HepG2 (cell line): ENCODE data around the gene LDAF1. TPM values are rescaled to one million over a fixed set of nuclear protein-coding genes. Genes with fewer than 3 reads are reported as not detected.
A peak's percentile ranks its signal among the peaks of the same experiment; 100 is the strongest.

Experiments
- AKAP8 ChIP-seq: sonication (generic); formaldehyde crosslinking; IDR thresholded peaks from 2 replicates; pipeline ENCODE4 v1.5.1; 2020; ENCODE audit warnings: mild to moderate bottlenecking, missing genetic modification reagents
- FOSL1 ChIP-seq: sonication (generic); formaldehyde crosslinking; IDR thresholded peaks from 2 replicates; pipeline ENCODE4 v1.9.0; 2021; ENCODE audit warnings: missing genetic modification reagents, borderline replicate concordance
- RXRB ChIP-seq: IDR thresholded peaks from 2 replicates; pipeline ENCODE4 v1.6.1; 2016; ENCODE audit warnings: borderline replicate concordance, missing genetic modification reagents, missing compliant biosample characterization
- STAT5B ChIP-seq: sonication (generic); formaldehyde crosslinking; IDR thresholded peaks from 2 replicates; pipeline ENCODE4 v1.4.0; 2020; ENCODE audit warnings: missing genetic modification reagents
- ZNF354B ChIP-seq: sonication (generic); formaldehyde crosslinking; IDR thresholded peaks from 2 replicates; pipeline ENCODE4 v1.8.0; 2022; ENCODE audit warnings: mild to moderate bottlenecking, missing genetic modification reagents
- ZNF382 ChIP-seq: sonication (generic); formaldehyde crosslinking; IDR thresholded peaks from 2 replicates; pipeline ENCODE4 v1.5.0; 2020; ENCODE audit warnings: missing genetic modification reagents, mild to moderate bottlenecking, borderline replicate concordance
- ZNF446 ChIP-seq: sonication (generic); formaldehyde crosslinking; IDR thresholded peaks from 2 replicates; pipeline ENCODE4 v1.5.0; 2020; ENCODE audit warnings: mild to moderate bottlenecking, missing genetic modification reagents
- ZNF530 ChIP-seq: sonication (generic); formaldehyde crosslinking; IDR thresholded peaks from 2 replicates; pipeline ENCODE4 v1.5.0; 2020; ENCODE audit warnings: low read depth, mild to moderate bottlenecking, missing genetic modification reagents
- ZNF546 ChIP-seq: sonication (generic); formaldehyde crosslinking; conservative IDR thresholded peaks from 2 replicates; pipeline ENCODE4 v1.8.1; 2023; ENCODE audit warnings: mild to moderate bottlenecking, missing genetic modification reagents
- ZNF672 ChIP-seq: sonication (generic); formaldehyde crosslinking; IDR thresholded peaks from 2 replicates; pipeline ENCODE4 v1.8.1; 2022; ENCODE audit warnings: missing genetic modification reagents
- ZNF749 ChIP-seq: sonication (generic); formaldehyde crosslinking; IDR thresholded peaks from 2 replicates; pipeline ENCODE4 v1.8.0; 2022; ENCODE audit warnings: mild to moderate bottlenecking, missing genetic modification reagents, moderate library complexity, borderline replicate concordance
- ZSCAN25 ChIP-seq: sonication (generic); formaldehyde crosslinking; IDR thresholded peaks from 2 replicates; pipeline ENCODE4 v1.8.0; 2022; ENCODE audit warnings: mild to moderate bottlenecking, missing genetic modification reagents
- ZSCAN9 ChIP-seq: IDR thresholded peaks from 2 replicates; pipeline ENCODE4 v1.6.1; 2016; ENCODE audit warnings: borderline replicate concordance
- polyA plus RNA-seq, 8 experiments: library from polyadenylated mRNA; depleted of rRNA in 3 of 8; stranded (reverse) in 7 of 8; unstranded in 1 of 8; fragments of >200 nt; fragmentation: Illumina TruSeq in 4 of 8; extraction: Trizol in 4 of 8; gene quantifications; 2 replicates each; pipeline versions ENCODE4 v1.2.1 to v1.2.3, GENCODE V29; 2011 to 2016; ENCODE audit warnings: low read depth in 4 of 8, missing spikeins in 1 of 8, mixed read lengths in 1 of 8; ENCODE audit not compliant: insufficient read depth in 1 of 8
- total RNA-seq, 5 experiments: library from RNA; depleted of rRNA; stranded (reverse); fragments of >200 nt; fragmentation: Illumina TruSeq; extraction: Trizol; gene quantifications; 2 replicates each; pipeline ENCODE4 v1.2.3, GENCODE V29; 2016; ENCODE audit warnings: low read depth in 1 of 5
- TF ChIP-seq, protein P1 (sequence below): sonication (generic); formaldehyde crosslinking; IDR thresholded peaks from 2 replicates; pipeline ENCODE4 v1.4.0; 2020; ENCODE audit warnings: mild to moderate bottlenecking, missing genetic modification reagents
- TF ChIP-seq, protein P2 (sequence below): sonication (generic); formaldehyde crosslinking; IDR thresholded peaks from 2 replicates; pipeline ENCODE4 v1.4.0; 2020; ENCODE audit warnings: missing genetic modification reagents
- TF ChIP-seq, protein P3 (sequence below): IDR thresholded peaks from 2 replicates; pipeline ENCODE4 v1.6.1; 2012; ENCODE audit warnings: inconsistent platforms
- TF ChIP-seq, protein P4 (sequence below): sonication (generic); formaldehyde crosslinking; IDR thresholded peaks from 2 replicates; pipeline ENCODE4 v1.4.0; 2020; ENCODE audit warnings: mild to moderate bottlenecking, missing genetic modification reagents
- TF ChIP-seq, protein P5 (sequence below): sonication (generic); formaldehyde crosslinking; IDR thresholded peaks from 2 replicates; pipeline ENCODE4 v1.9.0; 2022; ENCODE audit warnings: low read depth, missing genetic modification reagents
- TF ChIP-seq, protein P6 (sequence below): sonication (generic); formaldehyde crosslinking; IDR thresholded peaks from 2 replicates; pipeline ENCODE4 v1.5.0; 2020; ENCODE audit warnings: mild to moderate bottlenecking, missing genetic modification reagents

The LDAF1 gene
- total and polyA plus RNA-seq, 2 of the 13 experiments (the other 11 are each of a cell fraction or from before 2014, with no cell fraction given): 6.3 to 7.5 TPM

DNA sequence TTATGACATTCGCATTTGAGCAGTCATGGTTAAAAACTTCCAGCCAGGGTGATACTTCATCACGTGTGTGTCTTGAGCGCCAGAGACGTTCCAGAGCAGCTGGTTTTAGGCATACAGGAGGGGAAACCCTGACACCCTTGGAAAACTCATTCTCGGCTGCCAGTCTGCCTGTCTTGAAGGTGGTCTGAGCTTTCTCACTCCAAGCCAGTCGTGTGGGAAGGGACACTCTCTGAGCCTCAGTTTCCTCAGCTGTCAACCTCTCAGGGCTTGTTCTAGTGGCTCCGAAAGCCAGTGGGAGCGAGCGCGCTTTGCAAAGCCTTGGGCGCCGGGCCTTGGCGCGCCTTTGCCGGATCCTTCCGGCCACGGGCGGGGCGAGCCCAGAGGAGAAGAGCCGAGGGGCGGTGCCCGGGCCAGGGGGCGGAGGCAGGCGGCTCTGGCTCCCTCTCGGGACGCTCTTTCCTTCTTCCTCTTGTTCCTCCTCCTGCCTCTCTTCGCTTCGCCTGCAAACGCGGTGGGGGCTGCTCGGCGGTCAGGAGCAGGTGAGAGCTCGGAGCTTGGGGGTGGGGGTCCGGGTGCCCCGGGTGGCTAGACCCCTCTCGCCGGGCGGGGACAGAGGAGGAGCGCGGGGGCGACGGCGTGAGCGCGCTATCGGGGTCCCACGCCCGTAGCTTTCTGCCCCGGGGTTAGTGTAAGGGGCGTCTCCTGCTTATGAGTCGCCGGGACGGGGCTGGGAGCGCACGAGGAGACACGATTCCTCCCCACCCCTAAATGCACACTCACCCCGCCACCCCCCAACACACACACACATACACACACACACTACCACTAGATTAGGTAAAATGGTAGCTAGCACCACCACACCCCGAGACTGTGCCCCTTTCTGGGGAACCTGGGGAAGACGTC lies at the start of gene LDAF1 (continued):
- TF ChIP-seq, protein P1, sequence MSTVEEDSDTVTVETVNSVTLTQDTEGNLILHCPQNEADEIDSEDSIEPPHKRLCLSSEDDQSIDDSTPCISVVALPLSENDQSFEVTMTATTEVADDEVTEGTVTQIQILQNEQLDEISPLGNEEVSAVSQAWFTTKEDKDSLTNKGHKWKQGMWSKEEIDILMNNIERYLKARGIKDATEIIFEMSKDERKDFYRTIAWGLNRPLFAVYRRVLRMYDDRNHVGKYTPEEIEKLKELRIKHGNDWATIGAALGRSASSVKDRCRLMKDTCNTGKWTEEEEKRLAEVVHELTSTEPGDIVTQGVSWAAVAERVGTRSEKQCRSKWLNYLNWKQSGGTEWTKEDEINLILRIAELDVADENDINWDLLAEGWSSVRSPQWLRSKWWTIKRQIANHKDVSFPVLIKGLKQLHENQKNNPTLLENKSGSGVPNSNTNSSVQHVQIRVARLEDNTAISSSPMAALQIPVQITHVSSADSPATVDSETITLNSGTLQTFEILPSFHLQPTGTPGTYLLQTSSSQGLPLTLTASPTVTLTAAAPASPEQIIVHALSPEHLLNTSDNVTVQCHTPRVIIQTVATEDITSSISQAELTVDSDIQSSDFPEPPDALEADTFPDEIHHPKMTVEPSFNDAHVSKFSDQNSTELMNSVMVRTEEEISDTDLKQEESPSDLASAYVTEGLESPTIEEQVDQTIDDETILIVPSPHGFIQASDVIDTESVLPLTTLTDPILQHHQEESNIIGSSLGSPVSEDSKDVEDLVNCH (CRISPR knock-in tag): no peak
- TF ChIP-seq STAT5B (CRISPR knock-in tag): no peak
- TF ChIP-seq ZNF446 (CRISPR knock-in tag): no peak
- TF ChIP-seq AKAP8 (CRISPR knock-in tag): peak; percentile 73; the same call in 1 of the 2 replicates
- no peak for TF ChIP-seq ZNF672 (CRISPR knock-in tag)
- TF ChIP-seq ZNF354B (CRISPR knock-in tag): no peak
- TF ChIP-seq, protein P2, sequence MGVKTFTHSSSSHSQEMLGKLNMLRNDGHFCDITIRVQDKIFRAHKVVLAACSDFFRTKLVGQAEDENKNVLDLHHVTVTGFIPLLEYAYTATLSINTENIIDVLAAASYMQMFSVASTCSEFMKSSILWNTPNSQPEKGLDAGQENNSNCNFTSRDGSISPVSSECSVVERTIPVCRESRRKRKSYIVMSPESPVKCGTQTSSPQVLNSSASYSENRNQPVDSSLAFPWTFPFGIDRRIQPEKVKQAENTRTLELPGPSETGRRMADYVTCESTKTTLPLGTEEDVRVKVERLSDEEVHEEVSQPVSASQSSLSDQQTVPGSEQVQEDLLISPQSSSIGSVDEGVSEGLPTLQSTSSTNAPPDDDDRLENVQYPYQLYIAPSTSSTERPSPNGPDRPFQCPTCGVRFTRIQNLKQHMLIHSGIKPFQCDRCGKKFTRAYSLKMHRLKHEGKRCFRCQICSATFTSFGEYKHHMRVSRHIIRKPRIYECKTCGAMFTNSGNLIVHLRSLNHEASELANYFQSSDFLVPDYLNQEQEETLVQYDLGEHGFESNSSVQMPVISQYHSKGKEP (CRISPR knock-in tag): no peak
- 0 out of 2 replicates have a peak, but pooled peaks have one; percentile 73 for TF ChIP-seq ZNF749
- no peak for TF ChIP-seq ZNF546
- no peak for TF ChIP-seq ZNF530 (CRISPR knock-in tag)
- no peak for TF ChIP-seq ZSCAN9 (CRISPR knock-in tag)
- TF ChIP-seq ZSCAN25 (CRISPR knock-in tag): peak; percentile 59; the same call in 1 of the 2 replicates
- TF ChIP-seq ZNF382: no peak
- TF ChIP-seq, protein P3, sequence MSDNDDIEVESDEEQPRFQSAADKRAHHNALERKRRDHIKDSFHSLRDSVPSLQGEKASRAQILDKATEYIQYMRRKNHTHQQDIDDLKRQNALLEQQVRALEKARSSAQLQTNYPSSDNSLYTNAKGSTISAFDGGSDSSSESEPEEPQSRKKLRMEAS: peak; percentile 49
- TF ChIP-seq, protein P4, sequence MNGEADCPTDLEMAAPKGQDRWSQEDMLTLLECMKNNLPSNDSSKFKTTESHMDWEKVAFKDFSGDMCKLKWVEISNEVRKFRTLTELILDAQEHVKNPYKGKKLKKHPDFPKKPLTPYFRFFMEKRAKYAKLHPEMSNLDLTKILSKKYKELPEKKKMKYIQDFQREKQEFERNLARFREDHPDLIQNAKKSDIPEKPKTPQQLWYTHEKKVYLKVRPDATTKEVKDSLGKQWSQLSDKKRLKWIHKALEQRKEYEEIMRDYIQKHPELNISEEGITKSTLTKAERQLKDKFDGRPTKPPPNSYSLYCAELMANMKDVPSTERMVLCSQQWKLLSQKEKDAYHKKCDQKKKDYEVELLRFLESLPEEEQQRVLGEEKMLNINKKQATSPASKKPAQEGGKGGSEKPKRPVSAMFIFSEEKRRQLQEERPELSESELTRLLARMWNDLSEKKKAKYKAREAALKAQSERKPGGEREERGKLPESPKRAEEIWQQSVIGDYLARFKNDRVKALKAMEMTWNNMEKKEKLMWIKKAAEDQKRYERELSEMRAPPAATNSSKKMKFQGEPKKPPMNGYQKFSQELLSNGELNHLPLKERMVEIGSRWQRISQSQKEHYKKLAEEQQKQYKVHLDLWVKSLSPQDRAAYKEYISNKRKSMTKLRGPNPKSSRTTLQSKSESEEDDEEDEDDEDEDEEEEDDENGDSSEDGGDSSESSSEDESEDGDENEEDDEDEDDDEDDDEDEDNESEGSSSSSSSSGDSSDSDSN (CRISPR knock-in tag): peak; percentile 72
- peak; percentile 55 for TF ChIP-seq RXRB
- TF ChIP-seq, protein P5, sequence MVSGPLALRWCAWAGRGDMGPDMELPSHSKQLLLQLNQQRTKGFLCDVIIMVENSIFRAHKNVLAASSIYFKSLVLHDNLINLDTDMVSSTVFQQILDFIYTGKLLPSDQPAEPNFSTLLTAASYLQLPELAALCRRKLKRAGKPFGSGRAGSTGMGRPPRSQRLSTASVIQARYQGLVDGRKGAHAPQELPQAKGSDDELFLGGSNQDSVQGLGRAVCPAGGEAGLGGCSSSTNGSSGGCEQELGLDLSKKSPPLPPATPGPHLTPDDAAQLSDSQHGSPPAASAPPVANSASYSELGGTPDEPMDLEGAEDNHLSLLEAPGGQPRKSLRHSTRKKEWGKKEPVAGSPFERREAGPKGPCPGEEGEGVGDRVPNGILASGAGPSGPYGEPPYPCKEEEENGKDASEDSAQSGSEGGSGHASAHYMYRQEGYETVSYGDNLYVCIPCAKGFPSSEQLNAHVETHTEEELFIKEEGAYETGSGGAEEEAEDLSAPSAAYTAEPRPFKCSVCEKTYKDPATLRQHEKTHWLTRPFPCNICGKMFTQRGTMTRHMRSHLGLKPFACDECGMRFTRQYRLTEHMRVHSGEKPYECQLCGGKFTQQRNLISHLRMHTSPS (CRISPR knock-in tag): peak; percentile 57; the same call in 1 of the 2 replicates
- TF ChIP-seq FOSL1 (CRISPR knock-in tag): no peak
- TF ChIP-seq, protein P6, sequence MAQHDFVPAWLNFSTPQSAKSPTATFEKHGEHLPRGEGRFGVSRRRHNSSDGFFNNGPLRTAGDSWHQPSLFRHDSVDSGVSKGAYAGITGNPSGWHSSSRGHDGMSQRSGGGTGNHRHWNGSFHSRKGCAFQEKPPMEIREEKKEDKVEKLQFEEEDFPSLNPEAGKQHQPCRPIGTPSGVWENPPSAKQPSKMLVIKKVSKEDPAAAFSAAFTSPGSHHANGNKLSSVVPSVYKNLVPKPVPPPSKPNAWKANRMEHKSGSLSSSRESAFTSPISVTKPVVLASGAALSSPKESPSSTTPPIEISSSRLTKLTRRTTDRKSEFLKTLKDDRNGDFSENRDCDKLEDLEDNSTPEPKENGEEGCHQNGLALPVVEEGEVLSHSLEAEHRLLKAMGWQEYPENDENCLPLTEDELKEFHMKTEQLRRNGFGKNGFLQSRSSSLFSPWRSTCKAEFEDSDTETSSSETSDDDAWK (CRISPR knock-in tag): no peak
